H1 (cell line): ENCODE results near the gene UBE2F. TPM values are rescaled to one million over a fixed set of nuclear protein-coding genes. Genes with fewer than 3 reads are reported as not detected.

Experiments used
- CTCF ChIA-PET: fragments of 300-600 bp; sonication (Branson Sonifier 250); formaldehyde crosslinking; loops from one replicate; lab custom pipeline; 2021; ENCODE audit not compliant: partially characterized antibody; lab: Charles Lee
- POLR2A ChIA-PET: fragments of 300-600 bp; sonication (Branson Sonifier 250); formaldehyde crosslinking; loops from one replicate; lab custom pipeline; 2021; ENCODE audit warnings: inconsistent platforms; ENCODE audit not compliant: partially characterized antibody; lab: Charles Lee
- DNase-seq, 2 experiments: peaks; one replicate each; pipeline versions ENCODE4 v3.0.0 to v3.0.0-alpha.2; 2010 to 2022; ENCODE audit warnings: low spot score in 2 of 2, low read depth in 1 of 2, mixed read lengths in 1 of 2
- FAIRE-seq: peaks from 2 replicates; lab custom pipeline; 2011; peaks lifted over from hg19 to GRCh38; lab: Jason Lieb, UNC
- H2AFZ ChIP-seq: 2 replicates; pipeline ENCODE4 v1.8.1; 2012; ENCODE audit warnings: low read length, inconsistent platforms
- H2AK5ac ChIP-seq: 2 replicates; pipeline ENCODE4 v1.6.1; 2013; ENCODE audit warnings: low read depth, low read length
- H2BK120ac ChIP-seq: replicated peaks from 2 replicates; pipeline ENCODE3; 2013; ENCODE audit warnings: low read depth, low read length, inconsistent platforms
- H2BK12ac ChIP-seq: 2 replicates; pipeline ENCODE4 v1.6.1; 2013; ENCODE audit warnings: low read depth, low read length
- H2BK15ac ChIP-seq: 2 replicates; pipeline ENCODE4 v1.6.1; 2013; ENCODE audit warnings: low read length
- H2BK20ac ChIP-seq: 2 replicates; pipeline ENCODE4 v1.6.1; 2013; ENCODE audit warnings: low read length
- H2BK5ac ChIP-seq: 2 replicates; pipeline ENCODE4 v1.6.1; 2013; ENCODE audit warnings: low read depth, low read length
- H3K14ac ChIP-seq: 2 replicates; pipeline ENCODE4 v1.6.1; 2013; ENCODE audit warnings: inconsistent platforms; ENCODE audit not compliant: insufficient read length
- H3K18ac ChIP-seq: 2 replicates; pipeline ENCODE4 v1.6.1; 2013; ENCODE audit warnings: low read length; ENCODE audit errors: extremely low read depth
- H3K23ac ChIP-seq: 2 replicates; pipeline ENCODE4 v1.6.1; 2013; ENCODE audit warnings: inconsistent platforms; ENCODE audit not compliant: insufficient read length
- H3K23me2 ChIP-seq: 2 replicates; pipeline ENCODE4 v1.6.1; 2013; ENCODE audit warnings: low read depth, low read length
- H3K27ac ChIP-seq: 2 replicates; pipeline ENCODE4 v1.6.1; 2011; ENCODE audit warnings: low read depth, low read length, inconsistent platforms
- H3K27me3 ChIP-seq, 4 experiments: replicated peaks in 1 of 4; 1 replicate in 1 of 4; 2 replicates in 3 of 4; pipeline versions ENCODE4 v1.6.1 to v1.8.1; 2011 to 2013; ENCODE audit warnings: low read length in 3 of 4, mild to moderate bottlenecking in 3 of 4, inconsistent platforms in 2 of 4, mixed read lengths in 2 of 4, moderate library complexity in 1 of 4; ENCODE audit not compliant: control insufficient read depth in 3 of 4, insufficient read depth in 3 of 4; ENCODE audit errors: extremely low read depth in 1 of 4
- H3K36me3 ChIP-seq, 4 experiments: 2 replicates each; pipeline versions ENCODE4 v1.6.1 to v1.8.1; 2011 to 2013; ENCODE audit warnings: mild to moderate bottlenecking in 4 of 4, low read length in 3 of 4, moderate library complexity in 2 of 4, control low read depth in 1 of 4, inconsistent platforms in 1 of 4; ENCODE audit not compliant: insufficient read depth in 4 of 4, control insufficient read depth in 2 of 4
- H3K4ac ChIP-seq: replicated peaks from 2 replicates; pipeline ENCODE3; 2013; ENCODE audit warnings: low read length, low read depth, mixed read lengths, inconsistent platforms; ENCODE audit not compliant: insufficient read length
- H3K4me1 ChIP-seq, 4 experiments: replicated peaks in 1 of 4; 1 replicate in 1 of 4; 2 replicates in 3 of 4; pipeline versions ENCODE4 v1.6.1 to v1.8.1; 2011 to 2013; ENCODE audit warnings: low read length in 3 of 4, inconsistent platforms in 2 of 4, mixed read lengths in 1 of 4; ENCODE audit not compliant: insufficient read depth in 4 of 4, control insufficient read depth in 3 of 4
- H3K4me2 ChIP-seq, 2 experiments: 2 replicates each; pipeline versions ENCODE4 v1.6.1 to v1.8.1; 2011 to 2013; ENCODE audit warnings: low read depth in 2 of 2, low read length in 2 of 2, control low read depth in 1 of 2, inconsistent platforms in 1 of 2, mild to moderate bottlenecking in 1 of 2; ENCODE audit not compliant: insufficient read depth in 1 of 2
- H3K4me3 ChIP-seq, 4 experiments: fragments of 200-600, 300-600 bp in 1 of 4; sonication (generic), shearing (Covaris generic), sonication (Bioruptor Twin) in 1 of 4; 2 replicates each; pipeline versions ENCODE4 v1.5.1 to v1.8.1; 2011 to 2016; ENCODE audit warnings: low read length in 4 of 4, low read depth in 3 of 4, control low read depth in 2 of 4, inconsistent platforms in 2 of 4, mild to moderate bottlenecking in 2 of 4, mixed read lengths in 1 of 4, moderate library complexity in 1 of 4; ENCODE audit not compliant: insufficient read depth in 2 of 4; ENCODE audit errors: extremely low read depth in 1 of 4
- H3K56ac ChIP-seq: replicated peaks from 2 replicates; pipeline ENCODE3; 2013; ENCODE audit warnings: low read depth, mild to moderate bottlenecking, mixed read lengths, low read length, inconsistent platforms; ENCODE audit not compliant: insufficient read length
- H3K79me1 ChIP-seq: 2 replicates; pipeline ENCODE4 v1.6.1; 2013; ENCODE audit warnings: low read depth, low read length, control low read depth
- H3K79me2 ChIP-seq, 2 experiments: 2 replicates each; pipeline versions ENCODE4 v1.6.1 to v1.8.1; 2012 to 2013; ENCODE audit warnings: low read length in 2 of 2, mild to moderate bottlenecking in 2 of 2, inconsistent platforms in 1 of 2; ENCODE audit not compliant: insufficient read depth in 2 of 2, control insufficient read depth in 1 of 2
- H3K9ac ChIP-seq, 4 experiments: replicated peaks in 1 of 4; 1 replicate in 1 of 4; 2 replicates in 3 of 4; pipeline versions ENCODE4 v1.6.1 to v1.8.1; 2011 to 2013; ENCODE audit warnings: low read depth in 3 of 4, low read length in 3 of 4, control low read depth in 2 of 4, mild to moderate bottlenecking in 2 of 4, moderate library complexity in 2 of 4, inconsistent platforms in 1 of 4; ENCODE audit errors: extremely low read depth in 1 of 4
- H3K9me3 ChIP-seq, 2 experiments: 2 replicates each; pipeline versions ENCODE4 v1.6.1 to v1.8.1; 2012 to 2013; ENCODE audit warnings: mild to moderate bottlenecking in 2 of 2, moderate library complexity in 2 of 2, control low read depth in 1 of 2, inconsistent platforms in 1 of 2, low read depth in 1 of 2, low read length in 1 of 2, mixed read lengths in 1 of 2; ENCODE audit not compliant: insufficient read depth in 2 of 2
- H4K20me1 ChIP-seq, 2 experiments: replicated peaks in 1 of 2; 2 replicates each; pipeline versions ENCODE3 to v1.8.1; 2011 to 2013; ENCODE audit warnings: inconsistent platforms in 2 of 2, low read length in 2 of 2, mild to moderate bottlenecking in 1 of 2; ENCODE audit not compliant: insufficient read depth in 2 of 2, control insufficient read depth in 1 of 2
- H4K5ac ChIP-seq: 2 replicates; pipeline ENCODE4 v1.6.1; 2013; ENCODE audit warnings: low read length, low read depth, mixed read lengths, inconsistent platforms; ENCODE audit not compliant: insufficient read length
- H4K8ac ChIP-seq: 2 replicates; pipeline ENCODE4 v1.8.0; 2013; ENCODE audit warnings: mild to moderate bottlenecking, moderate library complexity, low read length, inconsistent platforms; ENCODE audit not compliant: insufficient read depth; ENCODE audit errors: extremely low read depth
- H4K91ac ChIP-seq: replicated peaks from 2 replicates; pipeline ENCODE3; 2013; ENCODE audit warnings: low read length, mixed read lengths, inconsistent platforms; ENCODE audit not compliant: insufficient read length
- BACH1 ChIP-seq: IDR thresholded peaks from 2 replicates; pipeline ENCODE4 v1.6.1; 2012; ENCODE audit warnings: low read length, improper control_type of control experiment
- HDAC6 ChIP-seq: IDR thresholded peaks from one replicate; pipeline ENCODE4 v1.7.1; 2012; ENCODE audit warnings: low read depth, mild to moderate bottlenecking, inconsistent platforms, low read length, moderate library complexity
- RAD21 ChIP-seq, 2 experiments: IDR thresholded peaks in 1 of 2; conservative IDR thresholded peaks in 1 of 2; 2 replicates each; pipeline ENCODE4 v1.6.1; 2011; ENCODE audit warnings: low read depth in 2 of 2, low read length in 2 of 2, improper control_type of control experiment in 1 of 2, inconsistent platforms in 1 of 2, mild to moderate bottlenecking in 1 of 2, moderate library complexity in 1 of 2
- SAP30 ChIP-seq: fragments of 300-600 bp; sonication (generic); IDR thresholded peaks from 2 replicates; pipeline ENCODE4 v1.7.1; 2012; ENCODE audit warnings: low read length, moderate library complexity, mild to moderate bottlenecking, inconsistent platforms; ENCODE audit not compliant: insufficient read depth, insufficient replicate concordance
- SIN3A ChIP-seq, 2 experiments: IDR thresholded peaks in 1 of 2; conservative IDR thresholded peaks in 1 of 2; 2 replicates each; pipeline ENCODE4 v1.6.1; 2011 to 2012; ENCODE audit warnings: low read length in 2 of 2, improper control_type of control experiment in 1 of 2, low read depth in 1 of 2, mild to moderate bottlenecking in 1 of 2
- SP1 ChIP-seq: IDR thresholded peaks from 2 replicates; pipeline ENCODE4 v1.6.1; 2011; ENCODE audit warnings: low read depth, low read length
- SP2 ChIP-seq: IDR thresholded peaks from 2 replicates; pipeline ENCODE4 v1.6.1; 2012; ENCODE audit warnings: mild to moderate bottlenecking, low read length, inconsistent platforms
- TEAD4 ChIP-seq: IDR thresholded peaks from 2 replicates; pipeline ENCODE4 v1.6.1; 2012; ENCODE audit warnings: low read depth, low read length, inconsistent platforms, mixed read lengths
- ZNF274 ChIP-seq: IDR thresholded peaks from 2 replicates; pipeline ENCODE4 v1.7.0; 2012; ENCODE audit warnings: low read length, borderline replicate concordance; ENCODE audit errors: extremely low read depth
- WGBS, 2 experiments: shearing (Covaris generic) in 1 of 2; methylation state at CpG; one replicate each; pipeline versions ENCODE4 v1.1.6 to v1.1.7; 2013 to 2015; ENCODE audit warnings: low lambda C conversion rate in 2 of 2, mixed read lengths in 2 of 2, inconsistent platforms in 1 of 2, low coverage in 1 of 2, missing lambda C conversion rate in 1 of 2; ENCODE audit not compliant: insufficient replicate concordance in 2 of 2, insufficient coverage in 1 of 2, insufficient read length in 1 of 2; ENCODE audit errors: extremely low coverage in 1 of 2, missing lambda C conversion rate in 1 of 2; 5-methylcytosine and 5-hydroxymethylcytosine counted together
- polyA plus RNA-seq, 7 experiments: library from polyadenylated mRNA; depleted of rRNA in 3 of 7; stranded (reverse) in 5 of 7; unstranded in 2 of 7; fragments of >200 nt in 5 of 7; fragments of 200-250 nt in 2 of 7; gene quantifications; 1 replicate in 5 of 7; 2 replicates in 1 of 7; 4 replicates in 1 of 7; pipeline versions ENCODE4 v1.2.1 to v1.2.3, GENCODE V29; 2011 to 2013; ENCODE audit warnings: missing spikeins in 2 of 7, mixed read lengths in 2 of 7
- total RNA-seq: library from RNA; stranded (reverse); fragmentation: NEBNext Ultra II Directional; extraction: Animal tissue kit (Norgen Biotek cat#: 25700); gene quantifications from 2 replicates; pipeline ENCODE4 v1.2.1, GENCODE V29; 2021

Gene UBE2F
- total and polyA plus RNA-seq, 2 of the 8 experiments (the other 6 are each of a cell fraction or from before 2014, with no cell fraction given) = 43.3 to 59.8 TPM

- Histone ChIP-seq H3K23ac (no peak overlapping the region), H3K23me2 (no peaks in the 10 kb centered on the region), H3K27me3 (no peaks in the 10 kb centered on the region), H3K79me2 (peaks cover 5 to 78% of the 10 kb centered on the region in 2 experiments; a peak in 3 of 4 replicates), H3K4me2 (no peak overlapping the region), H2BK20ac (no peak overlapping the region), H4K20me1 (peaks cover 2 to 18% of the 10 kb centered on the region in 2 experiments), H4K5ac (no peak overlapping the region), H4K8ac (no peak overlapping the region), H2AFZ (no peak overlapping the region), H2BK12ac (no peak overlapping the region), H3K36me3 (peaks cover 0 to 7% (median 0%) of the 10 kb centered on the region in 4 experiments; a peak in 1 of 8 replicates), H3K4me1 (peaks cover 0 to 8% (median 3%) of the 10 kb centered on the region in 4 experiments; a peak in 5 of 7 replicates), H3K79me1 (peaks cover 24% of the 10 kb centered on the region), H3K14ac (no peak overlapping the region), H3K56ac (no peak overlapping the region), H2BK15ac (no peak overlapping the region), H2AK5ac (no peak overlapping the region), H3K4me3 (no peak overlapping the region), H3K27ac (no peak overlapping the region), H3K9me3 (no peaks in the 10 kb centered on the region), H3K4ac (no peak overlapping the region), H3K18ac (no peak overlapping the region), H2BK5ac (no peak overlapping the region), H3K9ac (no peak overlapping the region), H4K91ac (no peak overlapping the region), H2BK120ac (no peak overlapping the region)
- DNase-seq (no peak), FAIRE-seq (no peak)
- WGBS, 2 experiments = 100% methylated on average over 2 of the region's 2 CpGs; no CpG with 5 or more reads in 1 of the 2 experiments
- TF ChIP-seq SIN3A (conservative IDR thresholded peaks at IDR 0.05 in 1 of 2, IDR thresholded peaks at IDR 0.05 in 1 of 2; ENCODE audit: low read depth in 1 of 2, low read length in 2 of 2) (no peak), SP2 (no peak), TEAD4 (no peak), SP1 (no peak), HDAC6 (no peak), BACH1 (no peak), RAD21 (IDR thresholded peaks at IDR 0.05 in 1 of 2, conservative IDR thresholded peaks at IDR 0.05 in 1 of 2; ENCODE audit: low read depth in 2 of 2, low read length in 2 of 2) (no peak), SAP30 (no peak), ZNF274 (no peak)
- POLR2A ChIA-PET = interaction anchor here (0.8 kb wide), 1 partner anchor 83 kb away, joined by 4 read pairs; the partner anchor contains the start of gene SCLY
- CTCF ChIA-PET = interaction anchor here (4.7 kb wide), 1 partner anchor 8 kb away, joined by 24 read pairs; no protein-coding TSS in a partner anchor
These were observed 10.6 kb downstream of the UBE2F start for GRCh38 chr2:237977380-237977779.
